Mucosa of gallbladder (tissue), 1 donor: ENCODE measurements around the gene MRM3. TPM values are rescaled to one million over a fixed set of nuclear protein-coding genes. Genes with fewer than 3 reads are reported as not detected.
"Not testable (repeated sequence)": the region's sequence is repeated elsewhere in the genome, so short reads cannot be mapped to it uniquely, and the experiment has no call there.

Experiments used
- DNase-seq: peaks from one replicate; pipeline ENCODE4 v3.0.0-alpha.2; 2020; ENCODE audit warnings: low spot score
- total RNA-seq: library from RNA; stranded (reverse); gene quantifications from one replicate; pipeline ENCODE4 v1.2.1, GENCODE V29; 2021
- donor health status: DM: no; HTN: no; CAD: no.

The MRM3 gene
- total RNA-seq, 1 donor from 2014 or later, result 13.4 TPM

GRCh38 chr17:796609-797008 is 14.5 kb downstream of the MRM3 start:
- no peak for DNase-seq

GRCh38 chr17:797236-797840 is 15.2 kb downstream of the MRM3 start:
- DNase-seq, result no peak

- DNase-seq, result no peak
Measured at GRCh38 chr17:798246-798645, 16.1 kb downstream of the MRM3 start.

- no peak for DNase-seq
Measured at GRCh38 chr17:799261-799660, 17.1 kb downstream of the MRM3 start.

- DNase-seq, result no peak
Measured at GRCh38 chr17:800446-801242, 18.5 kb downstream of the MRM3 start.

GRCh38 chr17:801660-802059 is 19.5 kb downstream of the MRM3 start:
- no peak for DNase-seq

GRCh38 chr17:802481-802880 is 20.3 kb downstream of the MRM3 start:
- DNase-seq, result no peak

GRCh38 chr17:802901-803881 is 21.0 kb downstream of the MRM3 start:
- DNase-seq, result no peak

- no peak for DNase-seq
Measured at GRCh38 chr17:804541-805435, 22.6 kb downstream of the MRM3 start.

GRCh38 chr17:805886-806285 is 23.7 kb downstream of the MRM3 start:
- DNase-seq, result not testable (repeated sequence)

GRCh38 chr17:806346-806745 is 24.2 kb downstream of the MRM3 start:
- DNase-seq, result no peak

- no peak for DNase-seq
Measured at GRCh38 chr17:806781-807522, 24.8 kb downstream of the MRM3 start.

- no peak for DNase-seq
Measured at GRCh38 chr17:807523-808294, 25.6 kb downstream of the MRM3 start.

GRCh38 chr17:811051-811784 is 29.1 kb downstream of the MRM3 start:
- DNase-seq, result no peak

- no peak for DNase-seq
Measured at GRCh38 chr17:812638-813204, 30.6 kb downstream of the MRM3 start.

- no peak for DNase-seq
Measured at GRCh38 chr17:814371-814770, 32.2 kb downstream of the MRM3 start.

- no peak for DNase-seq
Measured at GRCh38 chr17:819251-819650, 37.1 kb downstream of the MRM3 start.

- DNase-seq, result no peak
Measured at GRCh38 chr17:823501-823902, 41.3 kb downstream of the MRM3 start.

- no peak for DNase-seq
Measured at GRCh38 chr17:824378-824777, 42.2 kb downstream of the MRM3 start.
